A673 (cell line): Measurements from ENCODE around the gene PNMA8C.

Experiments used
- EZH2 ChIP-seq: fragments of 200-600 bp; sonication (generic); IDR thresholded peaks from 2 replicates; pipeline ENCODE4 v1.6.1; 2017; ENCODE audit warnings: borderline replicate concordance, low read depth, mild to moderate bottlenecking, mixed read lengths, antibody characterized with exemption, low read length; ENCODE audit not compliant: poor library complexity, severe bottlenecking
- TF ChIP-seq, protein P1 (sequence below): fragments of 300-800, 200-600 bp; sonication (generic); conservative IDR thresholded peaks from 2 replicates; pipeline ENCODE4 v1.5.1; 2017; ENCODE audit warnings: low read depth, mild to moderate bottlenecking, antibody characterized with exemption, low read length, moderate library complexity, mixed read lengths

- TF ChIP-seq, protein P1, sequence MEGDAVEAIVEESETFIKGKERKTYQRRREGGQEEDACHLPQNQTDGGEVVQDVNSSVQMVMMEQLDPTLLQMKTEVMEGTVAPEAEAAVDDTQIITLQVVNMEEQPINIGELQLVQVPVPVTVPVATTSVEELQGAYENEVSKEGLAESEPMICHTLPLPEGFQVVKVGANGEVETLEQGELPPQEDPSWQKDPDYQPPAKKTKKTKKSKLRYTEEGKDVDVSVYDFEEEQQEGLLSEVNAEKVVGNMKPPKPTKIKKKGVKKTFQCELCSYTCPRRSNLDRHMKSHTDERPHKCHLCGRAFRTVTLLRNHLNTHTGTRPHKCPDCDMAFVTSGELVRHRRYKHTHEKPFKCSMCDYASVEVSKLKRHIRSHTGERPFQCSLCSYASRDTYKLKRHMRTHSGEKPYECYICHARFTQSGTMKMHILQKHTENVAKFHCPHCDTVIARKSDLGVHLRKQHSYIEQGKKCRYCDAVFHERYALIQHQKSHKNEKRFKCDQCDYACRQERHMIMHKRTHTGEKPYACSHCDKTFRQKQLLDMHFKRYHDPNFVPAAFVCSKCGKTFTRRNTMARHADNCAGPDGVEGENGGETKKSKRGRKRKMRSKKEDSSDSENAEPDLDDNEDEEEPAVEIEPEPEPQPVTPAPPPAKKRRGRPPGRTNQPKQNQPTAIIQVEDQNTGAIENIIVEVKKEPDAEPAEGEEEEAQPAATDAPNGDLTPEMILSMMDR: no peak
- no peak for TF ChIP-seq EZH2
These were observed 38.4 kb downstream of the PNMA8C start for GRCh38 chr19:46390121-46390858.
